Left ventricle myocardium inferior (tissue), 1 donor: ENCODE results near the gene LMLN. TPM values are rescaled to one million over a fixed set of nuclear protein-coding genes. Genes with fewer than 3 reads are reported as not detected.
A peak's percentile ranks its signal among the peaks of the same experiment; 100 is the strongest.

Source experiments
- DNase-seq: peaks from one replicate; pipeline ENCODE4 v3.0.0-alpha.2; 2020
- H3K27ac ChIP-seq: fragments of 200-600 bp; replicated peaks from 2 replicates; pipeline ENCODE4 v1.8.0; 2021
- H3K27me3 ChIP-seq: fragments of 200-600 bp; 2 replicates; pipeline ENCODE4 v1.8.0; 2021; ENCODE audit warnings: low read depth
- H3K36me3 ChIP-seq: fragments of 200-600 bp; 2 replicates; pipeline ENCODE4 v1.8.0; 2021
- H3K4me1 ChIP-seq: fragments of 200-600 bp; 2 replicates; pipeline ENCODE4 v1.8.0; 2021
- H3K4me3 ChIP-seq: fragments of 200-600 bp; 2 replicates; pipeline ENCODE4 v1.8.0; 2021; ENCODE audit warnings: mild to moderate bottlenecking, moderate library complexity
- H3K9me3 ChIP-seq: fragments of 200-600 bp; replicated peaks from 2 replicates; pipeline ENCODE4 v1.8.0; 2021
- CTCF ChIP-seq: fragments of 200-600 bp; IDR thresholded peaks from 2 replicates; pipeline ENCODE4 v1.8.0; 2021; ENCODE audit warnings: antibody characterized with exemption, mild to moderate bottlenecking, borderline replicate concordance
- intact Hi-C: fragments of 100-400 bp; cut with micrococcal nuclease; formaldehyde crosslinking; loops from one replicate; pipeline ENCODE4 v1.11.0; 2022
- total RNA-seq: library from RNA; stranded (reverse); fragmentation: NEBNext Ultra II Directional; extraction: Animal tissue kit (Norgen Biotek cat#: 25700); gene quantifications from one replicate; pipeline ENCODE4 v1.2.1, GENCODE V29; 2021
- donor health status: DM: no; HTN: yes; CAD: no; lungs with severe emphysema.

LMLN gene
- total RNA-seq, 1 donor from 2014 or later: 10.6 TPM

GRCh38 chr3:198030125-198030524 is 70.1 kb downstream of the LMLN start:
- no peak for DNase-seq
- no peaks in the 10 kb centered on the region for H3K27me3 ChIP-seq
- H3K36me3 ChIP-seq: peaks cover 11% of the 10 kb centered on the region
- peaks cover 19% of the 10 kb centered on the region for H3K4me1 ChIP-seq
- H3K9me3 ChIP-seq: no peaks in the 10 kb centered on the region
- intact Hi-C loops: no loop called here
- no peak overlapping the region for H3K4me3 ChIP-seq
- no peak for TF ChIP-seq CTCF
- no peak overlapping the region for H3K27ac ChIP-seq

GRCh38 chr3:198030726-198031125 is 70.7 kb downstream of the LMLN start:
- Histone ChIP-seq H3K9me3 (no peaks in the 10 kb centered on the region), H3K4me1 (peaks cover 19% of the 10 kb centered on the region), H3K4me3 (no peak overlapping the region), H3K36me3 (peaks cover 6% of the 10 kb centered on the region), H3K27ac (no peak overlapping the region), H3K27me3 (no peaks in the 10 kb centered on the region)
- no peak for DNase-seq
- intact Hi-C loops: no loop called here
- no peak for TF ChIP-seq CTCF

GRCh38 chr3:198032039-198032936 is 72.3 kb downstream of the LMLN start:
- no peaks in the 10 kb centered on the region for H3K9me3 ChIP-seq
- peak overlapping the region; percentile 34 for H3K4me3 ChIP-seq
- intact Hi-C loops: no loop called here
- TF ChIP-seq CTCF: no peak
- peaks cover 19% of the 10 kb centered on the region for H3K4me1 ChIP-seq
- H3K27ac ChIP-seq: peak overlapping the region; percentile 67
- H3K27me3 ChIP-seq: no peaks in the 10 kb centered on the region
- H3K36me3 ChIP-seq: no peaks in the 10 kb centered on the region
- DNase-seq: peak; percentile 35

- Histone ChIP-seq H3K9me3 (no peaks in the 10 kb centered on the region), H3K4me1 (no peaks in the 10 kb centered on the region), H3K27me3 (no peaks in the 10 kb centered on the region), H3K27ac (no peak overlapping the region), H3K4me3 (no peak overlapping the region), H3K36me3 (peaks cover 18% of the 10 kb centered on the region)
- TF ChIP-seq CTCF: no peak
- intact Hi-C loops: no loop called here
- no peak for DNase-seq
Observed at GRCh38 chr3:198043119-198043518, 83.1 kb downstream of the LMLN start.

GRCh38 chr3:198046120-198046857 is 86.3 kb downstream of the LMLN start:
- no peaks in the 10 kb centered on the region for H3K4me1 ChIP-seq
- no peaks in the 10 kb centered on the region for H3K27me3 ChIP-seq
- DNase-seq: no peak
- H3K4me3 ChIP-seq: no peak overlapping the region
- TF ChIP-seq CTCF: no peak
- intact Hi-C loops: no loop called here
- H3K27ac ChIP-seq: no peak overlapping the region
- H3K9me3 ChIP-seq: no peaks in the 10 kb centered on the region
- no peaks in the 10 kb centered on the region for H3K36me3 ChIP-seq
